BE2C (cell line): ENCODE results near the gene CMC4.

ENCODE experiments used
- DNase-seq: peaks from one replicate; pipeline ENCODE4 v3.0.0-alpha.2; 2020
- H3K27me3 ChIP-seq: fragments of 250-450 bp; sonication (Bioruptor Pico); 2 replicates; pipeline ENCODE4 v1.5.1; 2020; ENCODE audit warnings: mild to moderate bottlenecking
- H3K36me3 ChIP-seq: fragments of 250-450 bp; sonication (Bioruptor Pico); 2 replicates; pipeline ENCODE4 v1.5.1; 2020; ENCODE audit warnings: mild to moderate bottlenecking
- H3K4me1 ChIP-seq: fragments of 250-450 bp; sonication (Bioruptor Pico); 2 replicates; pipeline ENCODE4 v1.5.1; 2020
- H3K4me3 ChIP-seq: 2 replicates; pipeline ENCODE4 v1.5.1; 2011; ENCODE audit warnings: low read depth, low read length
- H3K9me3 ChIP-seq: fragments of 250-450 bp; sonication (Bioruptor Pico); 2 replicates; pipeline ENCODE4 v1.5.1; 2020
- CTCF ChIP-seq: IDR thresholded peaks from 2 replicates; pipeline ENCODE4 v1.5.1; 2012; ENCODE audit warnings: mild to moderate bottlenecking, low read depth, low read length

CMC4 gene

GRCh38 chrX:155105919-155106318 lies 35.0 kb upstream of the CMC4 start:
- DNase-seq: no peak
- H3K4me3 ChIP-seq: no peak overlapping the region
- TF ChIP-seq CTCF: no peak
- no peaks in the 10 kb centered on the region for H3K4me1 ChIP-seq
- no peaks in the 10 kb centered on the region for H3K27me3 ChIP-seq
- H3K9me3 ChIP-seq: no peaks in the 10 kb centered on the region
- H3K36me3 ChIP-seq: no peaks in the 10 kb centered on the region

GRCh38 chrX:155094468-155095061 lies 23.6 kb upstream of the CMC4 start:
- Histone ChIP-seq H3K4me3 (no peak overlapping the region), H3K4me1 (no peaks in the 10 kb centered on the region), H3K36me3 (no peaks in the 10 kb centered on the region), H3K27me3 (no peaks in the 10 kb centered on the region), H3K9me3 (no peaks in the 10 kb centered on the region)
- peak; percentile 70 for TF ChIP-seq CTCF
- DNase-seq: peak; percentile 23

- DNase-seq: no peak
- no peak for TF ChIP-seq CTCF
- Histone ChIP-seq H3K27me3 (no peaks in the 10 kb centered on the region), H3K4me3 (no peak overlapping the region), H3K36me3 (no peaks in the 10 kb centered on the region), H3K9me3 (no peaks in the 10 kb centered on the region), H3K4me1 (no peaks in the 10 kb centered on the region)
These were observed 16.2 kb upstream of the CMC4 start for GRCh38 chrX:155086961-155087735.

GRCh38 chrX:155086202-155086840 lies 15.4 kb upstream of the CMC4 start:
- Histone ChIP-seq H3K4me1 (no peaks in the 10 kb centered on the region), H3K4me3 (no peak overlapping the region), H3K36me3 (no peaks in the 10 kb centered on the region), H3K27me3 (no peaks in the 10 kb centered on the region), H3K9me3 (no peaks in the 10 kb centered on the region)
- DNase-seq: peak; percentile 45
- TF ChIP-seq CTCF: peak; percentile 42

GRCh38 chrX:155071694-155072280 lies 851 bp upstream of the CMC4 start:
- H3K27me3 ChIP-seq: no peaks in the 10 kb centered on the region
- no peaks in the 10 kb centered on the region for H3K4me1 ChIP-seq
- no peak for TF ChIP-seq CTCF
- H3K9me3 ChIP-seq: no peaks in the 10 kb centered on the region
- H3K4me3 ChIP-seq: peak overlapping the region; percentile 84
- no peaks in the 10 kb centered on the region for H3K36me3 ChIP-seq
- DNase-seq: no peak
